Measurements from ENCODE around the gene NSD2.
"Not testable (repeated sequence)": the region's sequence is repeated elsewhere in the genome, so short reads cannot be mapped to it uniquely, and the experiment has no call there.

The NSD2 gene

GRCh38 chr4:2009651-2010233 lies 138.5 kb downstream of the NSD2 start:
- WGBS = 9% methylated on average over 23 of the region's 23 CpGs
- peaks cover 19% of the 10 kb centered on the region for H3K36me3 ChIP-seq (ENCODE audit: insufficient read depth, low read length)
- peak overlapping the region; percentile 99 for H3K9ac ChIP-seq (ENCODE audit: low read depth, low read length)
- peak overlapping the region; percentile 99 for H3K4me3 ChIP-seq (ENCODE audit: low read length)
- H3K9me3 ChIP-seq (ENCODE audit: insufficient read depth, low read depth, low read length) = no peaks in the 10 kb centered on the region
- H3K27ac ChIP-seq (ENCODE audit: low read depth, low read length) = peak overlapping the region; percentile 100; the same call in 1 of the 2 replicates
- peaks cover 19% of the 10 kb centered on the region; the same call in 1 of the 2 replicates for H3K27me3 ChIP-seq (ENCODE audit: insufficient read depth, low read length)
- H3K4me1 ChIP-seq (ENCODE audit: insufficient read depth, low read length) = peaks cover 4% of the 10 kb centered on the region; the same call in 1 of the 2 replicates

DNA sequence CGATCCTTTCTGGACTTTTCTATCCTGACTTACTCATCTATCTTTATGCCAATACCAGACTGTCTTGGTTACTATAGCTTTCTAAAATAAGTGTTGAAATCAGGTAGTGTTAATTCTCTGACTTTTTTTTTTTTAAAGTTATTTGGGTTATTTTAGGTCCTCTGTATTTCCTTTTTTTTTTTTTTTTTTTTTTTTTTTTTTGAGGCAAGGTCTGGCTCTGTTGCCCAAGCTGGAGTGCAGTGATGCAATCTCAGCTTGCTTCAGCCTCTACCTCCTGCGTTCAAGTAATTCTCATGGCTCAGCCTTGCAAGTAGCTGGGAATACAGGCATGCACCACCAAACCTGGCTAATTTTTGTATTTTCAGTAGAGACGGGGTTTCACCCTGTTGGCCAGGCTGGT lies 140.4 kb downstream of the NSD2 start:
- WGBS = 94% methylated on average over 3 of the region's 3 CpGs
- H3K4me3 ChIP-seq (ENCODE audit: low read length) = no peak overlapping the region
- no peak overlapping the region for H3K9ac ChIP-seq (ENCODE audit: low read depth, low read length)
- peaks cover 4% of the 10 kb centered on the region; the same call in 1 of the 2 replicates for H3K36me3 ChIP-seq (ENCODE audit: insufficient read depth, low read length)
- peaks cover 4% of the 10 kb centered on the region; the same call in 1 of the 2 replicates for H3K4me1 ChIP-seq (ENCODE audit: insufficient read depth, low read length)
- H3K27me3 ChIP-seq (ENCODE audit: insufficient read depth, low read length) = peaks cover 19% of the 10 kb centered on the region; the same call in 1 of the 2 replicates
- H3K9me3 ChIP-seq (ENCODE audit: insufficient read depth, low read depth, low read length) = no peaks in the 10 kb centered on the region
- no peak overlapping the region for H3K27ac ChIP-seq (ENCODE audit: low read depth, low read length)

DNA sequence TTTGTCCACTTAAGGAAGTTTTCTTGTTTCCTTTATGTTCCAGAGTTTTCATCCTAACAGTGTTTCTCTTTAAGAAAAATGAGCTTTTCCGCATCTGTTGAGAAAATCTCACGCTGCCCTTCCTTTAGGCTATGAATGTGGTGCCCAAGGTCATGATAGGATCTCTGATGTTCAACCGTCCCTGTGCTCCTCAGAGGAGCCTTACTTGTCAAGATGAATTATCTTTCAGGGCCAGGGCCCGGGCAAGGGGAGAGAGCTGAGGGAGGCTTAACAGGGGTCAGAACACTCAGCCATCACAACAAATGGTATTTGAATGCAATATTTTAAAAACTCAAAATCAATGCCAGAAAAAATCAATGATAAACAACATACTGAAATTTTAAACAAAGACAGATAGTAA lies 143.8 kb downstream of the NSD2 start:
- H3K4me3 ChIP-seq (ENCODE audit: low read length) = no peak overlapping the region
- H3K27ac ChIP-seq (ENCODE audit: low read depth, low read length) = no peak overlapping the region
- H3K9ac ChIP-seq (ENCODE audit: low read depth, low read length) = no peak overlapping the region
- H3K36me3 ChIP-seq (ENCODE audit: insufficient read depth, low read length) = no peaks in the 10 kb centered on the region
- peaks cover 17% of the 10 kb centered on the region; the same call in 1 of the 2 replicates for H3K27me3 ChIP-seq (ENCODE audit: insufficient read depth, low read length)
- H3K9me3 ChIP-seq (ENCODE audit: insufficient read depth, low read depth, low read length) = no peaks in the 10 kb centered on the region
- H3K4me1 ChIP-seq (ENCODE audit: insufficient read depth, low read length) = no peaks in the 10 kb centered on the region
- WGBS = 90% methylated on average over 3 of the region's 4 CpGs

DNA sequence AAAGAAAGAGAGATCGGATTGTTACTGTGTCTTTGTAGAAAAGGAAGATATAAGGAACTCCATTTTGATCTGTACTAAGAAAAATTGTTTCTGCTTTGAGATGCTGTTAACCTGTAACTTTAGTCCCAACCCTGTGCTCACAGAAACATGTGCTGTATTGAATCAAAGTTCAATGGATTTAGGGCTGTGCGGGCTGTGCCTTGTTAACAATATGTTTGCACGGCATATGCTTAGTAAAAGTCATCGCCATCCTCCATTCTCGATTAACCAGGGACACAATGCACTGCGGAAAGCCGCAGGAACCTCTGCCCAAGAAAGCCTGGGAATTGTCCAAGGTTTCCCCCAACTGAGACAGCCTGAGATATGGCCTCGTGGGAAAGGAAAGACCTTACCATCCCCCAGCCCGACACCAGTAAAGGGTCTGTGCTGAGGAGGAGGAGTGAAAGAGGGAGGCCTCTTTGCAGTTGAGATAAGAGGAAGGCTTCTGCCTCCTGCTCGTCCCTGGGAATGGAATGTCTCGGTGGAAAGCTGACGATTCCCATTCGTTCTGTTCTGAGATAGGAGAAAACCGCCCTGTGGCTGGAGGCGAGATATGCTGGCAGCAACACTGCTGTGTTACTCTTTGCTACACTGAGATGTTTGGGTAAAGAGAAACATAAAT lies 150.3 kb downstream of the NSD2 start:
- 53% methylated on average over 15 of the region's 15 CpGs for WGBS
- H3K9me3 ChIP-seq (ENCODE audit: insufficient read depth, low read depth, low read length); H3K9ac ChIP-seq (ENCODE audit: low read depth, low read length); H3K4me1 ChIP-seq (ENCODE audit: insufficient read depth, low read length); H3K4me3 ChIP-seq (ENCODE audit: low read length); H3K27ac ChIP-seq (ENCODE audit: low read depth, low read length); H3K27me3 ChIP-seq (ENCODE audit: insufficient read depth, low read length); H3K36me3 ChIP-seq (ENCODE audit: insufficient read depth, low read length): not testable (repeated sequence)

DNA sequence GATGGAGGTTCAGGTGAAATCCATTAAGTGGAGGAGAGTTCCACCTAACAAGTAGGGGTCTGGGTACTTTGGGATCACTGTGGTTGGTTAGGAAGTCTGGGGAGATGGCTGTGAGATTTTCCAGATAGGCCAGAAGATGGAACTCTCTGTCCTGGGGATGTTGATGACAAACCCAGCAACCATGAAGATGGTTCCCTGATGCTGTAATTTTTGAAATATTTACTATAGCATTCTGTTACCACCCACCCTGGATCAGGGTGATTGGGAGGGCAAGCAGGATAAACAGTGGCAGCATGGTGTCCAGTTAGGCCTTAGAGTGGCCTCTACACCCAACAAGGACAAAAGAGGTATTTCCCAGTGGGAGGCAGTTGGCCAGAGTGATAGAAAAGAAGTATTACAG lies 153.5 kb downstream of the NSD2 start:
- H3K9ac ChIP-seq (ENCODE audit: low read depth, low read length) = no peak overlapping the region
- peaks cover 4% of the 10 kb centered on the region; the same call in 1 of the 2 replicates for H3K4me1 ChIP-seq (ENCODE audit: insufficient read depth, low read length)
- no peaks in the 10 kb centered on the region for H3K36me3 ChIP-seq (ENCODE audit: insufficient read depth, low read length)

GRCh38 chr4:2025817-2026216 lies 154.6 kb downstream of the NSD2 start:
- Histone ChIP-seq H3K27me3 (ENCODE audit: insufficient read depth, low read length) (peaks cover 10% of the 10 kb centered on the region; the same call in 1 of the 2 replicates), H3K4me3 (ENCODE audit: low read length) (no peak overlapping the region), H3K9me3 (ENCODE audit: insufficient read depth, low read depth, low read length) (peaks cover 5% of the 10 kb centered on the region; the same call in 1 of the 2 replicates), H3K27ac (ENCODE audit: low read depth, low read length) (no peak overlapping the region), H3K9ac (ENCODE audit: low read depth, low read length) (no peak overlapping the region), H3K36me3 (ENCODE audit: insufficient read depth, low read length) (no peaks in the 10 kb centered on the region), H3K4me1 (ENCODE audit: insufficient read depth, low read length) (peaks cover 4% of the 10 kb centered on the region; the same call in 1 of the 2 replicates)

More for the DNA sequence above, 153.5 kb downstream of the NSD2 start:
- Histone ChIP-seq H3K4me3 (ENCODE audit: low read length) (no peak overlapping the region), H3K27ac (ENCODE audit: low read depth, low read length) (no peak overlapping the region), H3K27me3 (ENCODE audit: insufficient read depth, low read length) (peaks cover 6% of the 10 kb centered on the region; the same call in 1 of the 2 replicates), H3K9me3 (ENCODE audit: insufficient read depth, low read depth, low read length) (peaks cover 5% of the 10 kb centered on the region; the same call in 1 of the 2 replicates)

GRCh38 chr4:2027120-2027519 lies 155.9 kb downstream of the NSD2 start:
- WGBS = 90% methylated on average over 4 of the region's 4 CpGs
- H3K36me3 ChIP-seq (ENCODE audit: insufficient read depth, low read length); H3K9me3 ChIP-seq (ENCODE audit: insufficient read depth, low read depth, low read length): not testable (repeated sequence)

DNA sequence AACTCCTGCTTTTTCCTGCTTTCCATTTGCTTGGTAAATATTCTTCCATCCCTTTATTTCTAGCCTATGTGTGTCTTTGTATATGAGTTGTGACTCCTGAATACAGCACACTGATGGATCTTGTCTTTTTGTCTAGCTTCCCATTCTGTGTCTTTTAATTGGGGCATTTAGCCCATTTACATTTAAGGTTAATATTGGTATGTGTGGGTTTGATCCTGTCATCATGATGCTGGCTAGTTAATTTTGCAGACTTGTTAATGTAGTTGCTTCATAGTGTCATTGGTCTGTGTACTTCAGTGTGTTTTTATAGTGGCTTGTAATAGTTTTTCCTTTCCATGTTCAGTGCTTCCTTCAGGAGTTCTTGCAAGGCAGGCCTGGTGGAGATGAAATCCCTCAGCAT lies 160.0 kb downstream of the NSD2 start:
- H3K4me1 ChIP-seq (ENCODE audit: insufficient read depth, low read length); H3K9ac ChIP-seq (ENCODE audit: low read depth, low read length); H3K27ac ChIP-seq (ENCODE audit: low read depth, low read length); H3K36me3 ChIP-seq (ENCODE audit: insufficient read depth, low read length); H3K4me3 ChIP-seq (ENCODE audit: low read length); H3K9me3 ChIP-seq (ENCODE audit: insufficient read depth, low read depth, low read length): not testable (repeated sequence)
- H3K27me3 ChIP-seq (ENCODE audit: insufficient read depth, low read length) = peaks cover 42% of the 10 kb centered on the region

More at GRCh38 chr4:2027120-2027519, 155.9 kb downstream of the NSD2 start:
- not testable (repeated sequence) for H3K27ac ChIP-seq (ENCODE audit: low read depth, low read length); H3K4me1 ChIP-seq (ENCODE audit: insufficient read depth, low read length); H3K4me3 ChIP-seq (ENCODE audit: low read length); H3K9ac ChIP-seq (ENCODE audit: low read depth, low read length)
- peaks cover 14% of the 10 kb centered on the region; the same call in 1 of the 2 replicates for H3K27me3 ChIP-seq (ENCODE audit: insufficient read depth, low read length)
